ENCODE data around the gene WDR11.
A peak's percentile ranks its signal among the peaks of the same experiment; 100 is the strongest.
"Not testable (repeated sequence)": the region's sequence is repeated elsewhere in the genome, so short reads cannot be mapped to it uniquely, and the experiment has no call there.

WDR11 gene

DNA sequence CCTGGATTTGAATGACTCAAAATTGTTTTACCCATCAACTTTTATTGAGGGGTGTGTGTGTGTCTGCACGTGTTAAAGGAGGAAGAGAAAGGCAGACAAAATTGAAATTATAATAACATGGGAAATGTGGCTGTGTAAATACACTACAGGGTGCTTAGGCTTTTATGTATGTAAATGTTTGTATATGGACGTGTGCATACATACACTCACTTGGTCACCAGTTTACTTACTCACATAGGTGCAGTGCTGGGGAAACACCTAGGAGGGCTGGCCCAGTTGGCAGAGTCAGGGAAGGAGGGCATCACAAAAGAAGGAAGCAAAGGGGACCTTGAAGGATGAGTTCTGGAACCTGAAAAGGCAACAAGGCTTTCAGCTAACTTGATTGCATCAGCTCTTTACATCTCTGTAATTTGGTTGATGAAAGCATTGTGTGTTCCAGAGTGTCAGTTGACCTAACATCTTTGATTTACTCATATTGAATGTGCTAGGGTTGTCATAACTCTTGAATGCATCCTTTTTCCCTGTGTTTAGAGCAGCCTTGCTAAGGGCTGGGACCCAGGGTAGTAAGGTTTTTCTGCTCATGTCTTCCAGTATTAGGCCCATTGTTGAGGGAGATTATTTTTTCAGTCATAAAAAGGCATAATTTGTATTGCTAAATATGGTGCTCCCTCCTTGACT is 10.2 kb downstream of the WDR11 start:
- DNase-seq: no peak

DNA sequence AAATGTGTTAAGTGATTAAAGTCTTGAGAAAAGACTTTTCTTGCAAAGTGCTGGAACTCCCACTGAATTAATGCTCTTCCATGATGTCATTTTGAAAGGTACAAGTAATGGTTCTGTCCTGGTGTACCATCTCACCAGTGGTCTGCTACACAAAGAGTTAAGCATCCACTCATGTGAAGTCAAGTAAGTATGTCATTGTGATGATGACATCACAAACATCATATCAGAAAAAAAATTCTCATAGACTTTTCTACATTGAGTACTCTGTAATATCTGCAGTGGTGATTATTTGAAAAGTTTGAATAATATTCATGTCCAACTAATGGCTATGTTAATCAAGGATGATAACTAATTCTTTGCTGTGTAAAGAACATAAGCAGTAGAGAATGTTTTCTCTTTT is 22.6 kb downstream of the WDR11 start:
- DNase-seq: no peak

DNA sequence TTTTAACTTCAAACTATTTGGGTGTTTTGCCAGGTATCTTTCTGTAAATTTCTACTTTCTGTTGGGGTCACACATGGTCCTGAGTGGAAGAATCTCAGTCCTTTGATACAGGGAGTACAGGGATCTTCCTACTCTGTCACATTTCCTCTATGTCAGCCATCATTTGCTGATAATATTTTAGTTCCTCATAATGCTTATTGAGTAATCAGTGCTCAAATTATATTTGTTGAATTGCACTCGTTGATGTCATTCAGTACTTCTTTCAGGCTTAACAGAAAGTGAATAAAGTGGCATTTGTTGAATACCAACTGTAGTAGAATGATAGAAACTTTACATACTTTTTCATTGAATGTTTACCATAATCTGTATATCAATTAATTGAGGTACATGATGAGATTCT is 31.9 kb downstream of the WDR11 start:
- DNase-seq: no peak

DNA sequence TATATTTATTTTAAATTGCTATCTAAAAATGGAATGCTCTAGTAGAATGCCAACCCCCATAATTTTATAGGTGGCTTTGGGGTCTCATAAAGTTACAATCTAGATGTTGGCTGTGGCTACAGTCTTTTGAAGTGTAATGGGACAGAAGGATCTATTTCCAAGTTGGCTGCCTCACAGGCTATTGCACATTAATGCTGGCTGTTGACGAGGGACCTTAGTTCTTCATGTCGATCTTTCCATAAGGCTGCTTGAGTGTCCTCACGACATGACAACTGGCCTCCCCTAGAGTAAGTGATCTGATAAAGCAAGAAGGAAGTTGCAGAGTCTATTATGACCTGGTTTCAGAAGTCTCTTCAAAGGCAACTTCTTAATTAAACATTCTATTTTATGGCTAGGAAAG is 36.3 kb downstream of the WDR11 start:
- DNase-seq: no peak

DNA sequence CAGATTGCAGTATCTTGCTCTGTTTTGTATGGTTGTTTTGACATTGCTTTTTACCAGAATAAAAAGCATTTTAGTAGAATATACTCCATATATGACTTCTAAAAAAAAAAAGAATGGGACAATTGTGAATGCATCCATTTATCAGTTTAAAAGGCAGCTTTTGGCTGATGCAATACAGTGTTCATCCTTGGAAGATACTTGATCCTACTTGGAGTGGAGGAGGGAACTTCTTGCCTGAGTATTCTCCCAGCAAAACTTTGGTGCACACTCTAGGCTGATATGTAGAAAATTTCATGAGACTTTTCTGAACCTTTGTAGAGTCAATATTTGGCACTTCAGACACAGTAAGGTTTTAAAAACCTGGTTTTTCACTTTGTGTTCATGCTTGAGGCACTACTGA is 40.2 kb downstream of the WDR11 start:
- no peak for DNase-seq

DNA sequence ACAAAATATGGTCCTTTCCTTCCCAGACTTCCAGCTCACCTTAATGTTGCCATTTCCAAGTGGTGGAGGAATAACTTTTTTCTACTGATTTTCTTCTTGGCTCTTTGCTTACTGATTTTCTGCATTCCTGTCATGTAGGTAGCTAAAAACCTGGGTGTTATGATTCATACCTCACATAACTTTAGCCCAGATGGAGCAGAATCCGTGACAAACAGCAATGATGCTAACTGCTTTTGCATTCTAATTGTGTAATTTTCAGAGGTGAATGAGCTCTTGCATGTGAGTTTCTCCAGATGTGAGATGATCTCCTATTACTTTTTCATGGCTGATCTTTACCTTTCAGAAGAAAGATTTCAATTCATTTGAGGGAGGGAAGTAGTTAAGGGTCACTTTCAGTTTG is 43.4 kb downstream of the WDR11 start:
- DNase-seq: no peak

DNA sequence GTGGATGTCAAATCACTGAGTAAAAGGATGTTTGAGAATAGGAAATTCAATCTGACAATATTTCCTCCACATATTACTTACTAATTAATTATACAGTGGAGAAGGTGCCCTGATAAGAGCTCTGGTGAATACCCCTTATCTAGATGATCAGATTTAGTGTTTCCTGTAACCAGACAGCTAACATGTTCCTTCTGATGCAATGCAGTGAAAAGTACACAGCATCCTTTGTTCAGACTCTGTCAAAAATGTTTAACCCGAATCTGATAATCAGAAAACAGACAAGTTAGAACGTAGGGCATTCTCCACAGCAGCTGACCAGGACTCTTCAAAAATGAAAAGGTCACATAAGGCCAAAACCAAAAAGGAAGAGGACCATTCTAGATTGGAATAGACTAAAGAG is 46.2 kb downstream of the WDR11 start:
- DNase-seq: no peak

DNA sequence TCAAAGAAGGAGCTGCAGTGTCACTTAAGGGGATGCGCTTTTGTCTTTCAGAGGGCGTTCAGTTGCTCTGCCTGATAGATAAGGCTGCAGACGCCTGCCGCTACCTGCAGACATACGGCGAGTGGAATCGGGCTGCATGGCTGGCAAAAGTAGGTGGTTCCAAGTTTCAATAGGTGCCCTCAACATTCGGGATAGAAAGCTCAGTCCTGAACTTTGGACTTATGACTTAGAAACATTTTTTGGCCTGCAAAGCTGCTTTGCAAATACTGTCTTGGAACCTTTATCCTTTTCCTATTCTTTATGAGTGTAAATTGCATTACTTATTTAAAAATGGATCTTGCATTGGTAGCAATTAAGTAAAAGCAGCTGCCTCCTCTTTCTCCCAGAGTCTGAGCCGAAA is 54.1 kb downstream of the WDR11 start:
- no peak for DNase-seq

DNA sequence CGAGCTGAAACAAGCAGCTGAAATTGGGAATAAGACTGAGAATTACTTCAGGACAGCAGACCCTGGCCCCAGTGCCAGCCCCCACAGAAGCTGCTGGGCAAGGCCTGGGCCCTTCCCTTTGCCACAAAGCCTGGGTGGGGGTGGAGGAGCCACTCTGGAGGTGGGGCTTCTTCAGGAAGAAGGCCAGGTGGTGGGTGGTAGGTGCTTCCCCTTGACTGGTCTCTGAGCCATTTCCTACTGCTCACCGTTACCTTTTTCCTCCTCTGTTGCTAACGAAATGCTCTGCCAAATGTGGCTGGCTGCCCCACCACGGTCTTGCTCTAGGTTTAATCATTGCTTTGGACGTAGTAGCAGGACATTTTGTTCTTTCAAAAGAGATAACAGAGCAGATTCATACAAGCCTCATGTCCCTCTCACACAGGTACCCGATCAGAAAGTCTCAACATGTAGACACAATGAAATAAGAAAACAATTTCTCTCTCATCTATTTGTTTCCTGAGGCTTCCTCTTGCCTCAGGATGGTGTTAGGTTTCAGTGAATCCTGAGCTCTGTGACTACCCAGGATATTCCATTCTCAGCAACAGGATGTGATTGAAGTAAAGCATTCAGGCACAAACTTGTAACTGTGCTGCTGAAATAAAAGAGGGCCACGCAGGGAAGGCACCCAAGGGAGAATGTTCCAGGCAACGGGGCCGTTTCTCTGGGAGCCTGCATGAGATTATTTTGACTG is 66.5 kb downstream of the WDR11 start:
- DNase-seq: no peak

DNA sequence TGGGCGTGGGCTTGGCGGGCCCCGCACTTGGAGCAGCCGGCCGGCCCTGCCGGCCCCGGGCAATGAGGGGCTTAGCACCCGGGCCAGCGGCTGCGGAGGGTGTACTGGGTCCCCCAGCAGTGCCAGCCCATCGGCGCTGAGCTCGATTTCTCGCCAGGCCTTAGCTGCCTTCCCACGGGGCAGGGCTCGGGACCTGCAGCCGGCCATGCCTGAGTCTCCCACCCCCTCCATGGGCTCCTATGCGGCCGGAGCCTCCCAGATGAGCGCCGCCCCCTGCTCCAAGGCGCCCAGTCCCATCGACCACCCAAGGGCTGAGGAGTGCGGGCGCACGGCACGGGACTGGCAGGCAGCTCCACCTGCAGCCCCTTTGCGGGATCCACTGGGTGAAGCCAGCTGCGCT is 72.7 kb downstream of the WDR11 start:
- DNase-seq: not testable (repeated sequence)

DNA sequence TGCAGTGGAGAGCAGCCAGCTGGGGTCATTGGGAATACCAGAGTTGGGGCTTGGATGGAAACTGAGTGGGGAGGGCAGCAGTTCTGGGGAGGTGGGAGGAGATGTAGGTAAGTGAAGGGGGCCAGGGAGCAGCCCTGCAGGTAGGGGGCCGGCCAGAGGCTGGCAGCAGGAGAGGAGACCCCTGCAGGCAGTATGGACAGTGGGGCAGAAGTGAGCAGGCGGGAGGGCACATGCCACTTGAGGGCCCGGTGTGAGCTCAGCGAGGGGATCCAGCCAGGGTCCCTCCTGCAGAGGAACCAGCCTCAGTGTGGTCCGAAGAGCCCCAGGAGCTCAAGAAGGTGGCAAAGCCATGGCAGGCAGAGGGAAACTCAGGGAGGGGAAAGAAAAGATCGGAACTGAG is 75.4 kb downstream of the WDR11 start:
- no peak for DNase-seq

DNA sequence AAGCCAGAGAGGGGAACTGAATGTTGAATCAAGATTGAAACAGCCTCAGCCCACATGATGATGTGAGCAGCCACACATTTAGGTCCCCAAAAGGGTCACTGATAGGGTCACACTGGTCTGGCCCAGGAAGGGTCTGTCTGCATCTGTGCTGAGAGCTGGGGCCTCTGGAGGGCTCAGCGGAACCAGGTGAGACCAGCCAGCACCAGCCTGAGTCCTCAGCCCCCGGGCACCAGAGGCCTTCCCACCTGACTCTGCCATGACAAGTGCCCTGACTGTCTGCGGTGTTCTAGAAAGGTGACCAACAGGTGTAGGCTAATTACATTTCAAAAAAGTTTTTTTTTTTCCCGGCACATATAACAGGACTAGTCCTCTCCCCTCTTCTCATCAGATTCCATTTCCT is 76.2 kb downstream of the WDR11 start:
- DNase-seq: no peak

DNA sequence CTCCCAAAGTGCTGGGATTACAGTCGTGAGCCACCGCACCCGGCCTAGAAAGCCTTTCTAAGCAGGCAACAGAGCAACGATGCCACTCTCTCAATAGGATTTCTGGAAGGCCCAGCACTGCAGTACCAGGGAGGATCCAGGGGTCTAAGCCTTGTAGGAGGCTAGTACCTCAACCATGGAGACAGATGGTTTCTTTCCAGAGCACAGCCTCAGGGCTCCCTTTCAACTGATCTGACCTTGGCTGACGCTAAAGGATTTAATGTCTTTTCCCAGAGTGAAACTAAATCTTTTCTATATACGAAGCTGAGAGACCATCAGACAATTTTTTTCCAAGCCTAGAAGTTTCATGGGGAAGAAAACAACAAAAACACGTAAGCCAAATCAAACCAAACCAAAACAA is 78.0 kb downstream of the WDR11 start:
- DNase-seq: no peak

DNA sequence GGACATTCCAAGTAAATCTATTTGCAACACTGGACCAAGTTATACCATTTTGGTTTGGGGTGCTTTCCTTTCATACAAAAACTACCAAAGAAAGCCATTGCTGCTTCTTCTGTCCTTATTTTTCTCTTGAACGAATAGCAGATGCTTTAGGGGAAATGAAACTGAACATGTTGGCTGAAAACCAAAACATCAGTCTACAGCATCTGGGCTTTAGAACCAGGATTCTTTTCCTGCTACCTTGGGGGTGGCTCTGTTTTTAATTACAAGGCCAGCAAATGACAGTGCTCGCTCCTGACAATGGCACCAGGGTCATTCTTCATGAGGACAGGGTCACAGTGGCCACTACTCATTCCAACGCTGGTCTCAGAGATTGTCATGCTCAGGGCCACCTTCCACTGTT is 80.3 kb downstream of the WDR11 start:
- DNase-seq: no peak

DNA sequence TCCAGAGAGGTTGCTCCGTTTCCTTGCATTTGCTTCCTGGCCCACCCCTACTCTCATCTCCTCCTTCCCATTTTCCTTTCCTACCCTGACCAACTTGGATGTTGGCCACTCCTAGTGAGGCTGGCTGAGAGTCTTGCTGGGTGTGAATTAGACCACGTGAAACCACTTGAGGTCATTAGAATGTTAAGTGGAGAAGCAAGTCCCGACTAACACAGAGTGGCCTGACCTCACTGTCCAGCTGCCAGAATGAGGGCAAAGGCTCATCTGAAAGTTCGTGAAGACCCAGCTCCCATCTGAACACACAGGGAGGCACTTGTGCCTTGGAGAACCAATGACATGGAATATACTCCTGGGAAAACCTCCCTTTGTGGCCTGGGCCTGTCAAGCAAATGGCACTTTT is 80.8 kb downstream of the WDR11 start:
- DNase-seq: no peak

DNA sequence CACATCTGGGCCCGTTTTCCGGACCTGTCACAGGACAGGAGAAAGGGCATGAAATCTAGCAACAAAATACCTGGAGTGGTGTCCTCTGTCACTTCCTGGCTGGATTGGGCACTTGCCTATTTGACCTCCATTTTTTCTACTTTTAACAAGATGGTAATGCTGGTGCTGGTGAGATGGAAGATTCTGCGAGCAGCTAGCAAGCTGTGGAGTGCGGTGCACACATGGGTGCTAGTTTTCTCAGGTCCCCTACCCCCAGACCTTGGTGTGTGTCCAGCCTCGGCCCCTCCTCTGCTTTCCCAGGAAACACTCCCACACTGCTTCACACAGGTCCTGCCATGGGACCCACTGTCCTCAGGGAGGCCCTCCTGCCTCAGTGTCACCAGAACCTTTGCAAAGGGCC is 87.7 kb downstream of the WDR11 start:
- DNase-seq: no peak

DNA sequence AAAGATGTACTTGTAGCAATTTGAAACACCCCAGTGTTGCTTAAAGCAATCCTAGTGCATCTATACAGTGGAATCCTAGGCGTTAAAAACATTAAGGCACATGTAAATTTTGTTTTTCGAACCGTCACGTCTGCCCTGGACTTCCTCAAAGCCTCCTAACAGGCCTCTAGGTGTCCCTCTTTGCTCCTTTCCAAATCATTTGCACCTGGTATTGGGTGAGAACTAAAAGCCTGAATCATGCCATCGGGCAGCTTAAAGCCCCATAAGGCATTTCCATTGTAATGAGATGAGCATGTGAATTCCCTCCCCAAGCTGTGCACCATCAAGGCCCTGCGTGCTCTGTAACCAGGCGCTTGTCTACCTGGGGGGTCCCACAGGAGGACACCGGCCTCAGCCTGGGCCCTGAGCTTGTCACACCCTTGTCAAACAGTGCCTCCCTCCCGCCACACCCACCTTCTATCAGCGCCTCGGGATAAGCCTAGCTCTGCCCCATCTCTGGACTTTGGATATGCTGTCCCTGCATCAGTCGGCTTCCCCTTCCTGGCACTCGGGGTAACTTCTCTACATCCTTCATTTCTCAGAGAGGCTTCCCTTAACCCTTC is 89.2 kb downstream of the WDR11 start:
- no peak for DNase-seq

DNA sequence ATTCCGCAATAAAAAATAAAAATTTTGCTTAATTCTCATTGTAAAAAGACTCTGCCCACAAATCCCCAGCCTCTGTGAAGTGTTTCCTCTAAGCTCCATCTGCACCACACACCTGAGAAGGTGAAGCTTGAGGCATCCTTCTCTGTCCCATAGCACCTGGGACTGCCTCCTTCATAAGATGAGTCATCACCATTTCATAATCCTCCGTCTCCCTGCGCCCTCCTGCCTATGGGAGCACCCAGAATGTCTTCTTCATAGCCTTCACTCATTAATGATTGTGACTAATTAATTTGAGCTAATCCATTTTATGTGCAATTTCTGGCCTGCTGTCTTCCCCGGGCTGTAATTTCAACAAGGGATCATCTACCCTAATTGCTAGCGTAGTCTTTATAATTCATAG is 90.3 kb downstream of the WDR11 start:
- no peak for DNase-seq

DNA sequence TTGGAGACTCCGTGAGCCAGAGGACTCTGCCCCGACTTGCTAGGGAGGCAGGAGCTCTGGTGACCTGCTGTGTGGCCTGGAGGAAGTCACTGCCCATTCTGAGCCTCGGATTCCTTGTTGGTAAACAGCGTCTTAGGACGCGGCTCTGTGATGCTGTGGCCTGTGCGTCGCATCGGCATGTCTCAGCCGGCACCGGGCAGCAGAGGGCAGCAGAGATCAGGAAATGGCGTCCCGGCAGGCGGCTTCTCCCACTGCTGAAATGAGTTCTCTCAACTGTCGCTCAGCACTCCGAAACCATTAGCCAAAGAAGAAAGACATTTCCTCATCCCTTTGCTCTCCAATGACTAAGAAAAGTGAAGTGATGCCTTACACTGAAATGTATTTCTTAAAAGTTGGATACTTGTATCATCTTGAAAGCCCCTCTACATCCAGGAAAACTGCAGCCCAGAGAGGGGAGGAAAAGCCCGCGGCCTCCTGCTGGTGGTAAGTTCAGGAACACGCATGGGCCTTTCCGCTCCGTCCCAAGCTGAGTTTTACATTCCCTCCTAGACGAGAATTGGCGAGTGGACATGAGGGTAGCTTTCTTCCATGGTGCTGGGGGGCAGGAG is 91.7 kb downstream of the WDR11 start:
- DNase-seq: peak; percentile 33 to 64 (median 50)

DNA sequence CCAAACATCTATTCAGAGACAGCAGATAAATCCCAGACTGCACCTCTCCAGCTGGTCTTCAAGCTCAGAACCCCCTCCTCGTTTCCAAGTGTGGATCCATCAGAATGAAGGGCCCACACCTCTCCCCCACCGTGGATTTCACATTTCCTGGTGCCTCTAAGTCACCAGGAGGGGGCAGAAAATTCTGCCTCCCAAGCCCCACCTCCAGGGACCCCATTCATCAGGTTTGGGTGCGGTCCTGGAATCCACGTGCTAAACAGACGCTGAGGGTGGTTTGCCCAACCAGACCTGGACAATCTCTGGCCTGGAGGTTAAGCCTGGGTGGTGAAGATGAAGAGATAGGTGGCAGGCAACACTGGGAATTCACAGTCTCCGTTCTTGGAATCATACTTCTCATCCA is 92.4 kb downstream of the WDR11 start:
- no peak for DNase-seq

DNA sequence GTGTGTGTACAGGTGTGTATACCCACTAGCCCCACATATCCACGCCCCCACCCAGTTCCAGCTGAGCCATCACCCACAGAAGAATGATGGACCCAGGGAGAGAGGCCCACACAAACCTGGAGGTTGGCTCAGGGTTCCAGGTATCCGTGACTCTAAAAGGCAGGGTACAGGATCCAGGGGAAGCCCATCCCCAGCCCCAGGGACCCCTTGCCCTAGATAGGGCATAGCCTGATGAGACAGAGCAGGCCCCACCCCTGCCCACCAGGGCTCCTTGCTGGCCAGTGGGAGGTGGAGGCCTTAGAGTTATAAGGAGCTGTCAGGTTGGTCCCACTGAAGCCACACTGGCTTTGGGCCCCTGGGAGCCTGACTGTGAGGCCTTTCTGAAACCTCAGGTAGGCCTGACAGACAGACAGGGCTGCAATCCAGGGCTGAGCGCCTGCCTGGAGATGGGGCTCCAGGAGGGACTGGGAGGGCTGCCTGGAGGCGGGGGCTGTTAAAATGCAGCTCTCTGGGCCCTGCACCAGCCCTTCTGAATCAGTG is 93.5 kb downstream of the WDR11 start:
- DNase-seq: no peak

DNA sequence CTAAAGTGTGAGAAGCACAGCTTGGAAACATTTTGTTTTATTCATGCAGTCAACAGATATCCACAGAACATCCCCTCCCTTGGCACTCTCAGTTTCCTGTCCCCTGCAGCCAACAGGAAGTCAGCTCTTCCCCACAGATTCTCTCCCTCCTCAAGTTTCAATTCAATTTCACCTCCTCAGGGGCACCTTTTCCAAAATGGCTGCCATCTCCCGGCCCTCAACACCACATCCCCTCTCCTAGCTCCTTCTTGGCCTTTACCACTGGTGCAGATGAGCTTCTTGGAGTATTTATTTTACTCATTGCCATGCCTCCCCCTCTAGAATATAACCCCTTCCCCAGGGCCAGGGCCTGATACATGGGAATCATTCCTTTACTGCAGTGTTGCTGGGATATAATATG is 94.0 kb downstream of the WDR11 start:
- DNase-seq: no peak

DNA sequence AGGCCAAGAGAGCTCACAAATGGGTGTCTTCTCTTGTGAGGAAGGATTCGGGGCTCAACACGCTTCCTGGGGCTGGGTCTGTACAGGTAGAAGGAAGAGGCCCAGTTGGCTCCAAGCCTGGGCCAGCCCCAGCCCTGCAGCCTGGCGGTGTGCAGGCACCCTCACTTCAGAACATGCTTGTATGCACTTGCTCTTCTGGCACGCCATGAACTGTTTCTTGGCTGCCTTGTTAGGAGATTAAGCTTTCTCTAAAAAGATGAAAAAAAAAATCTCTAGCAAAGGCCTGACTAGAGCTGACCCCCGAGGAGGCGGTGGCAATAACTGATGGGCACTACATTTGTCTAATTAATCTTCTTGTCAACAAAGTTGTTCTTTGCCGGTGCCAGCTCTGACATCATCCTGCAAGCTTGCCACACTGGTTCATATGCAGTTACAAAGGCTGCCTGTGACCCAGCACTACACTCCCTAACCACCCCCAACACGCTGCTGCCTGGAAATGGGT is 94.7 kb downstream of the WDR11 start:
- no peak for DNase-seq

DNA sequence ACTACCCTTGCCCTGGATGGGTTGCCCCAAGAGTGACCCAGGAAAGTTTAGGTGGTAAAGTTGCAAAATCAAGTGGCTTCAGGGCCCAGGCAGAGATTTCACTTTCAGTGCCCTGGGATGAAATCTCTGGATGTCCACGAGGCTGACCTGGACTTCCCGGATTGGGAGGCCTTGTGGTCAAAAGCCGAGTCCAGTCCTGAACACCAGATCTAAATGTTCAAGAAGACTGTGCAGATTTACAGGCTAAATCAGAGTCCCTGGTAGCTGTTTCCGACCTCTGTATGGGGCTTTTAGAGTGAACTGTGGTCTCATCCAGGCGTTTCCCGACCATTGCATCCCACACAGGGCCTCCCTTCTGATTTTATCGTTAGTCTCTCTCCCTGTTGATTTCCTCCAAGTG is 95.3 kb downstream of the WDR11 start:
- DNase-seq: no peak
